SK-N-SH (cell line): ENCODE data around the gene ACTL10. TPM values are rescaled to one million over a fixed set of nuclear protein-coding genes. Genes with fewer than 3 reads are reported as not detected.

ENCODE experiments used
- CTCF ChIA-PET: fragments of 300-600, 350-600 bp; formaldehyde crosslinking; extraction: SDS; loops from one replicate; lab custom pipeline; 2021; lab: Yijun Ruan, JAX
- POLR2A ChIA-PET: fragments of 350-600 bp; sonication (Branson Sonifier 250); formaldehyde crosslinking; extraction: SDS; loops from one replicate; lab custom pipeline; 2020; ENCODE audit warnings: antibody characterized with exemption, inconsistent platforms; lab: Yijun Ruan, JAX
- DNase-seq: peaks from one replicate; pipeline ENCODE4 v3.0.0; 2012
- H2AFZ ChIP-seq: fragments of 200-600 bp; sonication (generic); 2 replicates; pipeline ENCODE4 v1.8.1; 2016; ENCODE audit warnings: antibody characterized with exemption, mild to moderate bottlenecking, low read depth
- H3F3A ChIP-seq: fragments of 200-600 bp; sonication (generic); replicated peaks from 2 replicates; pipeline ENCODE3; 2016; ENCODE audit warnings: antibody characterized with exemption, mild to moderate bottlenecking; ENCODE audit not compliant: insufficient read depth
- H3K27ac ChIP-seq, 2 experiments: fragments of 200-500 bp in 1 of 2; fragments of 200-600 bp in 1 of 2; sonication (Bioruptor generic) in 1 of 2; sonication (generic), shearing (Covaris generic) in 1 of 2; 2 replicates each; pipeline versions ENCODE4 v1.5.1 to v1.6.1; 2014 to 2016; ENCODE audit warnings: low read depth in 2 of 2, inconsistent platforms in 1 of 2, low read length in 1 of 2, mild to moderate bottlenecking in 1 of 2, mixed read lengths in 1 of 2
- H3K27me3 ChIP-seq: fragments of 200-600 bp; sonication (generic), shearing (Covaris generic); 2 replicates; pipeline ENCODE4 v1.6.1; 2016; ENCODE audit warnings: mixed run types; ENCODE audit not compliant: insufficient read depth
- H3K36me3 ChIP-seq, 2 experiments: fragments of 200-500 bp in 1 of 2; fragments of 200-600 bp in 1 of 2; sonication (Bioruptor generic) in 1 of 2; sonication (generic) in 1 of 2; replicated peaks in 1 of 2; 2 replicates each; pipeline versions ENCODE3 to v1.5.1; 2014 to 2016; ENCODE audit warnings: low read length in 1 of 2, mild to moderate bottlenecking in 1 of 2; ENCODE audit not compliant: insufficient read depth in 2 of 2, control insufficient read depth in 1 of 2
- H3K4me1 ChIP-seq, 2 experiments: fragments of 200-500 bp in 1 of 2; fragments of 200-600 bp in 1 of 2; sonication (Bioruptor generic) in 1 of 2; sonication (generic), shearing (Covaris generic) in 1 of 2; 2 replicates each; pipeline versions ENCODE4 v1.5.1 to v1.6.1; 2014 to 2016; ENCODE audit warnings: low read depth in 1 of 2, low read length in 1 of 2, mixed run types in 1 of 2; ENCODE audit not compliant: insufficient read depth in 2 of 2, control insufficient read depth in 1 of 2
- H3K4me2 ChIP-seq: fragments of 200-600 bp; sonication (generic), shearing (Covaris generic); 2 replicates; pipeline ENCODE4 v1.6.1; 2017; ENCODE audit warnings: mixed run types
- H3K4me3 ChIP-seq, 2 experiments: fragments of 200-500 bp in 1 of 2; fragments of 200-600 bp in 1 of 2; sonication (Bioruptor generic) in 1 of 2; sonication (generic), shearing (Covaris generic) in 1 of 2; 2 replicates each; pipeline versions ENCODE4 v1.5.1 to v1.8.1; 2014 to 2016; ENCODE audit warnings: low read depth in 2 of 2, inconsistent platforms in 1 of 2, low read length in 1 of 2, mild to moderate bottlenecking in 1 of 2, mixed read lengths in 1 of 2, moderate library complexity in 1 of 2
- H3K79me2 ChIP-seq: fragments of 200-600 bp; sonication (generic); 2 replicates; pipeline ENCODE4 v1.8.1; 2017; ENCODE audit warnings: mild to moderate bottlenecking; ENCODE audit not compliant: insufficient read depth
- H3K9ac ChIP-seq: fragments of 200-600 bp; sonication (generic); 2 replicates; pipeline ENCODE4 v1.6.1; 2017; ENCODE audit warnings: mixed run types
- H3K9me2 ChIP-seq: fragments of 200-600 bp; sonication (generic); 2 replicates; pipeline ENCODE4 v1.6.1; 2017; ENCODE audit warnings: mixed run types
- H3K9me3 ChIP-seq: fragments of 200-600 bp; sonication (generic); 2 replicates; pipeline ENCODE4 v1.6.1; 2017; ENCODE audit warnings: mixed run types, mild to moderate bottlenecking, moderate library complexity
- H4K20me1 ChIP-seq: fragments of 200-600 bp; sonication (generic); 2 replicates; pipeline ENCODE4 v1.6.1; 2017; ENCODE audit warnings: mild to moderate bottlenecking, mixed run types; ENCODE audit not compliant: insufficient read depth
- CHD2 ChIP-seq: fragments of 150-350 bp; IDR thresholded peaks from 2 replicates; pipeline ENCODE4 v1.6.1; 2018; ENCODE audit warnings: low read length; ENCODE audit not compliant: partially characterized antibody
- ELF1 ChIP-seq: IDR thresholded peaks from 2 replicates; pipeline ENCODE4 v1.4.0; 2012
- EP300 ChIP-seq, 2 experiments: IDR thresholded peaks; 2 replicates each; pipeline versions ENCODE4 v1.4.0 to v1.6.1; 2012; ENCODE audit warnings: borderline replicate concordance in 1 of 2, low read depth in 1 of 2, low read length in 1 of 2
- FOSL2 ChIP-seq: IDR thresholded peaks from 2 replicates; pipeline ENCODE4 v1.4.0; 2012; ENCODE audit warnings: low read depth, mild to moderate bottlenecking, moderate library complexity, borderline replicate concordance
- FOXM1 ChIP-seq: IDR thresholded peaks from 2 replicates; pipeline ENCODE4 v1.4.0; 2012; ENCODE audit warnings: low read depth, mild to moderate bottlenecking
- GATA2 ChIP-seq: sonication (generic); formaldehyde crosslinking; IDR thresholded peaks from 2 replicates; pipeline ENCODE4 v1.5.0; 2020; ENCODE audit warnings: mild to moderate bottlenecking, missing genetic modification reagents
- JUND ChIP-seq: IDR thresholded peaks from 2 replicates; pipeline ENCODE4 v1.4.0; 2012
- NFIC ChIP-seq: IDR thresholded peaks from 2 replicates; pipeline ENCODE4 v1.4.0; 2012; ENCODE audit warnings: borderline replicate concordance
- NRF1 ChIP-seq: IDR thresholded peaks from 2 replicates; pipeline ENCODE4 v1.6.1; 2012; ENCODE audit warnings: low read depth, mild to moderate bottlenecking, low read length
- RAD21 ChIP-seq: IDR thresholded peaks from 2 replicates; pipeline ENCODE4 v1.6.1; 2012; ENCODE audit warnings: mild to moderate bottlenecking, low read length
- RXRA ChIP-seq: IDR thresholded peaks from 2 replicates; pipeline ENCODE4 v1.4.0; 2012; ENCODE audit warnings: low read depth, mild to moderate bottlenecking, borderline replicate concordance
- TAF1 ChIP-seq: IDR thresholded peaks from 2 replicates; pipeline ENCODE4 v1.6.1; 2012; ENCODE audit warnings: low read depth, mild to moderate bottlenecking, low read length, moderate library complexity, borderline replicate concordance
- TEAD4 ChIP-seq: IDR thresholded peaks from 2 replicates; pipeline ENCODE4 v1.4.0; 2012; ENCODE audit warnings: mild to moderate bottlenecking, borderline replicate concordance; ENCODE audit not compliant: insufficient read depth
- WGBS: methylation state at CpG from one replicate; pipeline ENCODE4 v1.1.6; 2017; ENCODE audit warnings: low lambda C conversion rate; 5-methylcytosine and 5-hydroxymethylcytosine counted together
- polyA plus RNA-seq, 3 experiments: library from polyadenylated mRNA; depleted of rRNA; stranded (reverse); fragments of >200 nt; gene quantifications; 2 replicates each; pipeline ENCODE4 v1.2.3, GENCODE V29; 2012
- TF ChIP-seq, protein P1 (sequence below): IDR thresholded peaks from 2 replicates; pipeline ENCODE4 v1.4.0; 2012; ENCODE audit warnings: low read depth, borderline replicate concordance
- TF ChIP-seq, protein P2 (sequence below): fragments of 150-350 bp; IDR thresholded peaks from 2 replicates; pipeline ENCODE4 v1.6.1; 2016; ENCODE audit warnings: mild to moderate bottlenecking, low read depth, low read length

ACTL10 gene
- polyA plus RNA-seq, 1 of the 3 experiments (the other 2 are of a cell fraction): 0.25 TPM

DNA sequence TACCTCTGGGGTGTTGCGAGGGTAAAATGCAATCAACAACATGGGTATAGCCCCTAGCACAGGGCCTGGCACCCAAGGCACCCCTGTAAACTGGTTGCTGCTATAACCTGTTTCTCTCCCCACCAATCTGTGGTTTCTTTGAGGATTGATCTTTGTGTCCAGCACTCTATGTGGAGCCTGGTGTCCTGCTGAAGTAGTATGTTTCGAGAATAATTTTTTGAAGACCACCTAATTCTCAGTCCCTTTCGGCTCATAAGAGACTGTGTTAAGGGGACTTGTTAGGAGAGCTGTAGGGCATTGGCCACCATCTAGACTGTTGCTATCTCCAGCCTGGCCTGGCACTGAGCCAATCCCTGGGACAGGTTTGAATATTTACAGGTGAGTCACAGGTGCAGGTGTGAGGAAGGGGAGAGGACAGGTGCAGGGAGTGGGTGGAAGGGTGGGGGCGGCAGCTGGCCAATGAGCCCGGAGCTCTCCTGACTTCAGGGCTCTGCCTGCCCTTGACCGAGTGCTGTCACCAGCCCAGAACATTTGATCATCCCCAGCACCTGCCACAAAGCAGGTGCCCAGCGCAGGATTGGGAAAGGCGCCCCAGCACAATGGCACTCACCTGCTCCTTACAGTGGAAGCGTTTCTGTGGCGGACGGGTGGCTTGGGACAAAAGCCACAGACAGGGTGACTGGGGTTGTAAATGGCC is 12.7 kb upstream of the ACTL10 start:
- H2AFZ ChIP-seq: no peak overlapping the region
- WGBS: 95% methylated on average over 9 of the region's 11 CpGs
- no peak overlapping the region for H3K4me2 ChIP-seq

DNA sequence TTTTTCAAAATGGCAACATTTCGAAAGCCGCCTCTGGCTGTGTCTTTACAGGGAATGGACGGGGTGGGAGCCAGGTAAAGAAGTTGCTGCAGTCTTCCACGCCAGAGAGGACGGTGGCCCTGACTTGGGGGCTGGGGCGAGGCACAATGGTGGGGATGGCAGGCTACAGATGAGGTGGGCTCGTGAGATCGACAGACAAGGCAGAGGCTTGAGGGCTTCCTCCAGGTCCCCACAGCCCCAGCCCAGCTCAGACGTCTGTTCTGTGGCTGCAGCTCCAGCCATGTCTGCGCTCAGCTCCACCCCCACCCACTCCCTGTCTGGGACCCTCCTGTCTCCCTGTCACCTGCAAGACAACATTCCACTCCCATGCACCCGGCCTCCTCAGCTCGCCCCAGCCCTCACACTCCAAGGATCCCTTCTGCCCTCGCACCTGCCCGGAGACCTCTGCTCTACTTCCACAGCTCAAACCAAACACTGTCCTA is 12.0 kb upstream of the ACTL10 start:
- no peak for TF ChIP-seq FOXM1
- no peak for TF ChIP-seq RXRA
- TF ChIP-seq TAF1: no peak
- TF ChIP-seq EP300 (IDR thresholded peaks at IDR 0.05; ENCODE audit: borderline replicate concordance in 1 of 2, low read depth in 1 of 2, low read length in 1 of 2): no peak
- no peak for TF ChIP-seq CHD2
- TF ChIP-seq TEAD4: no peak
- TF ChIP-seq, protein P1, sequence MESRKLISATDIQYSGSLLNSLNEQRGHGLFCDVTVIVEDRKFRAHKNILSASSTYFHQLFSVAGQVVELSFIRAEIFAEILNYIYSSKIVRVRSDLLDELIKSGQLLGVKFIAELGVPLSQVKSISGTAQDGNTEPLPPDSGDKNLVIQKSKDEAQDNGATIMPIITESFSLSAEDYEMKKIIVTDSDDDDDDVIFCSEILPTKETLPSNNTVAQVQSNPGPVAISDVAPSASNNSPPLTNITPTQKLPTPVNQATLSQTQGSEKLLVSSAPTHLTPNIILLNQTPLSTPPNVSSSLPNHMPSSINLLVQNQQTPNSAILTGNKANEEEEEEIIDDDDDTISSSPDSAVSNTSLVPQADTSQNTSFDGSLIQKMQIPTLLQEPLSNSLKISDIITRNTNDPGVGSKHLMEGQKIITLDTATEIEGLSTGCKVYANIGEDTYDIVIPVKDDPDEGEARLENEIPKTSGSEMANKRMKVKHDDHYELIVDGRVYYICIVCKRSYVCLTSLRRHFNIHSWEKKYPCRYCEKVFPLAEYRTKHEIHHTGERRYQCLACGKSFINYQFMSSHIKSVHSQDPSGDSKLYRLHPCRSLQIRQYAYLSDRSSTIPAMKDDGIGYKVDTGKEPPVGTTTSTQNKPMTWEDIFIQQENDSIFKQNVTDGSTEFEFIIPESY: no peak
- TF ChIP-seq JUND: no peak
- no peak for TF ChIP-seq ELF1
- TF ChIP-seq FOSL2: no peak
- no peak for TF ChIP-seq NRF1
- TF ChIP-seq, protein P2, sequence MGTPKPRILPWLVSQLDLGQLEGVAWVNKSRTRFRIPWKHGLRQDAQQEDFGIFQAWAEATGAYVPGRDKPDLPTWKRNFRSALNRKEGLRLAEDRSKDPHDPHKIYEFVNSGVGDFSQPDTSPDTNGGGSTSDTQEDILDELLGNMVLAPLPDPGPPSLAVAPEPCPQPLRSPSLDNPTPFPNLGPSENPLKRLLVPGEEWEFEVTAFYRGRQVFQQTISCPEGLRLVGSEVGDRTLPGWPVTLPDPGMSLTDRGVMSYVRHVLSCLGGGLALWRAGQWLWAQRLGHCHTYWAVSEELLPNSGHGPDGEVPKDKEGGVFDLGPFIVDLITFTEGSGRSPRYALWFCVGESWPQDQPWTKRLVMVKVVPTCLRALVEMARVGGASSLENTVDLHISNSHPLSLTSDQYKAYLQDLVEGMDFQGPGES: no peak
- no peak for TF ChIP-seq RAD21
- peak; percentile 36 for DNase-seq
- WGBS: 89% methylated on average over 14 of the region's 14 CpGs
- Histone ChIP-seq H3K9me3 (no peaks in the 10 kb centered on the region), H3K4me1 (peaks cover 0 to 26% of the 10 kb centered on the region in 2 experiments; a peak in 2 of 4 replicates), H3F3A (peaks cover 13% of the 10 kb centered on the region), H3K27me3 (no peaks in the 10 kb centered on the region), H3K36me3 (peaks cover 0 to 6% of the 10 kb centered on the region in 2 experiments), H3K9me2 (no peaks in the 10 kb centered on the region), H3K27ac (no peak overlapping the region), H3K4me2 (no peak overlapping the region), H3K79me2 (no peaks in the 10 kb centered on the region), H4K20me1 (no peaks in the 10 kb centered on the region), H3K9ac (no peak overlapping the region), H3K4me3 (no peak overlapping the region), H2AFZ (no peak overlapping the region)
- CTCF ChIA-PET: interaction anchor here (0.8 to 9.2 kb wide), 6 partner anchors 12 to 197 kb away, joined by 3 to 114 read pairs (median 20); partner anchors contain the start of genes ACTL10 and C20orf144
- POLR2A ChIA-PET: interaction anchor here (0.7 to 2.8 kb wide), 6 partner anchors 10 to 205 kb away, joined by 3 to 17 read pairs (median 4); partner anchors contain the start of genes ACTL10 and PXMP4

More for the DNA sequence above, 12.7 kb upstream of the ACTL10 start:
- Histone ChIP-seq H3K27me3 (no peaks in the 10 kb centered on the region), H3K9me2 (no peaks in the 10 kb centered on the region), H3K79me2 (no peaks in the 10 kb centered on the region), H3K9me3 (no peaks in the 10 kb centered on the region), H4K20me1 (0 out of 2 replicates have a peak, but pooled peaks cover 4% of the 10 kb centered on the region), H3F3A (peaks cover 14% of the 10 kb centered on the region), H3K27ac (peak overlapping the region in 1 of 2 experiments; percentile 17; a peak in 1 of 4 replicates), H3K4me1 (peaks cover 0 to 32% of the 10 kb centered on the region in 2 experiments; a peak in 2 of 4 replicates), H3K4me3 (no peak overlapping the region), H3K36me3 (peaks cover 0 to 3% of the 10 kb centered on the region in 2 experiments), H3K9ac (no peak overlapping the region)
- DNase-seq: peak; percentile 21
- ChIA-PET POLR2A (interaction anchor here (0.7 to 2.8 kb wide), 9 partner anchors 11 to 253 kb away, joined by 3 to 17 read pairs (median 3); partner anchors contain the start of genes ACTL10, CBFA2T2, CDK5RAP1 and PXMP4), CTCF (interaction anchor here (0.6 to 9.2 kb wide), 27 partner anchors 12 to 253 kb away, joined by 3 to 114 read pairs (median 5); partner anchors contain the start of genes ACTL10, C20orf144, CBFA2T2 and CDK5RAP1)
- TF ChIP-seq NFIC: 0 out of 2 replicates have a peak, but pooled peaks have one; percentile 25
- no peak for TF ChIP-seq RAD21
- TF ChIP-seq GATA2 (CRISPR knock-in tag): no peak
